ENCODE data around the gene OBP2A. TPM values are rescaled to one million over a fixed set of nuclear protein-coding genes. Genes with fewer than 3 reads are reported as not detected.

OBP2A gene
- total and polyA plus RNA-seq, 2 donors (not counting 3 experiments of a cell fraction or from before 2014, with no cell fraction given), result not detected

- no peak for TF ChIP-seq MYC (IDR thresholded peaks at IDR 0.05; ENCODE audit: low read depth, low read length)
- TF ChIP-seq GATA2 (IDR thresholded peaks at IDR 0.05; ENCODE audit: insufficient read depth, insufficient read length, low read depth, low read length), result no peak
- no peak for TF ChIP-seq EZH2 (IDR thresholded peaks at IDR 0.05; ENCODE audit: borderline replicate concordance, low read depth, low read length, severe bottlenecking)
- TF ChIP-seq POLR2A (IDR thresholded peaks at IDR 0.05; ENCODE audit: low read depth, low read length), result no peak
- no peak for TF ChIP-seq JUN (IDR thresholded peaks at IDR 0.05; ENCODE audit: borderline replicate concordance, insufficient read depth, insufficient read length, low read depth)
- TF ChIP-seq POLR2AphosphoS5 (IDR thresholded peaks at IDR 0.05; ENCODE audit: insufficient read depth, low read depth, low read length), result no peak
- no peak for TF ChIP-seq MAX (IDR thresholded peaks at IDR 0.05; ENCODE audit: insufficient read depth, insufficient read length)
- Histone ChIP-seq H2AFZ (ENCODE audit: low read depth, low read length) (no peak overlapping the region), H3K4me3 (replicated peaks in 1 of 3; ENCODE audit: insufficient read depth in 1 of 3, low read depth in 1 of 3, low read length in 3 of 3) (no peak overlapping the region), H3K79me2 (ENCODE audit: control insufficient read depth, insufficient read depth, low read length) (no peaks in the 10 kb centered on the region), H3K27ac (ENCODE audit: insufficient read depth, low read depth, low read length) (no peak overlapping the region), H3K4me1 (ENCODE audit: control insufficient read depth, extremely low read depth, insufficient read depth, low read length) (peaks cover 4% of the 10 kb centered on the region), H3K9me1 (replicated peaks; ENCODE audit: control insufficient read depth, extremely low read depth, insufficient read depth, low read length) (no peaks in the 10 kb centered on the region), H3K9me3 (replicated peaks; ENCODE audit: control insufficient read depth, insufficient read depth, low read length) (no peaks in the 10 kb centered on the region), H3K9ac (replicated peaks; ENCODE audit: extremely low read depth, insufficient read depth, low read length) (no peak overlapping the region), H3K4me2 (ENCODE audit: insufficient read depth, low read length) (no peak overlapping the region), H4K20me1 (replicated peaks; ENCODE audit: control insufficient read depth, extremely low read depth, insufficient read depth, low read length) (no peaks in the 10 kb centered on the region), H3K36me3 (ENCODE audit: control insufficient read depth in 2 of 2, extremely low read depth in 1 of 2, insufficient read depth in 2 of 2, low read length in 2 of 2) (peaks cover 0 to 9% of the 10 kb centered on the region in 2 experiments), H3K27me3 (ENCODE audit: control insufficient read depth in 2 of 2, insufficient read depth in 2 of 2, low read length in 2 of 2) (no peaks in the 10 kb centered on the region)
- CTCF ChIA-PET, result no interaction called here
- DNase-seq (ENCODE audit: low read depth, low spot score), result no peak
- dilution Hi-C loops (cut with MboI; ENCODE audit: extremely low pct_ligation_motif_present, low sequenced_read_pairs) (no loop called here), intact Hi-C loops (cut with micrococcal nuclease) (no loop called here)
- POLR2A ChIA-PET, result no interaction called here
- no TSS peak for BruUV-seq (replicated peaks)
- FAIRE-seq, result no peak
Observed at GRCh38 chr9:135509458-135509857, 36.5 kb upstream of the OBP2A start.

DNA sequence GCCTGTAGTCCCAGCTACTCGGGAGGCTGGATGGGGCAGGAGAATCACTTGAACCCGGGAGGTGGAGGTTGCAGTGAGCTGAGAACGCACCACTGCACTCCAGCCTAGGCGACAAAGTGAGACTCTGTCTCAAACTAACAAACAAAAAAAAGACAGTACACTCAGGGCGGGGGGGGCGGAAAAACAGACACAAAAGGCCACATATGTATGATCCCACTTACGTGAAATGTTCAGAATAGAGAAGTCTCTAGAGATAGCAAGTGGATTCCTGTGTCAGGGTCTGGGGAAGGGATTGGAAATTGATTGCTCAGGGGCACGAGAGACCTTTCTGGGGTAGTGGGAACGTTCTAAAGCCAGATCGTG, 33.7 kb upstream of the OBP2A start:
- H3K9me3 ChIP-seq (replicated peaks; ENCODE audit: control insufficient read depth, insufficient read depth, low read length), result no peaks in the 10 kb centered on the region
- no peak overlapping the region for H3K4me3 ChIP-seq (replicated peaks in 1 of 3; ENCODE audit: insufficient read depth in 1 of 3, low read depth in 1 of 3, low read length in 3 of 3)
- CTCF ChIA-PET, result interaction anchor here (1.0 kb wide), 1 partner anchor 8 kb away, joined by 5 read pairs; no protein-coding TSS in a partner anchor
- POLR2A ChIA-PET, result no interaction called here
- no peak overlapping the region for H2AFZ ChIP-seq (ENCODE audit: low read depth, low read length)
- H3K27me3 ChIP-seq (ENCODE audit: control insufficient read depth in 2 of 2, insufficient read depth in 2 of 2, low read length in 2 of 2), result no peaks in the 10 kb centered on the region
- H3K9me1 ChIP-seq (replicated peaks; ENCODE audit: control insufficient read depth, extremely low read depth, insufficient read depth, low read length), result no peaks in the 10 kb centered on the region
- TF ChIP-seq POLR2AphosphoS5 (IDR thresholded peaks at IDR 0.05; ENCODE audit: insufficient read depth, low read depth, low read length), result no peak
- dilution Hi-C loops (cut with MboI; ENCODE audit: extremely low pct_ligation_motif_present, low sequenced_read_pairs) (no loop called here), intact Hi-C loops (cut with micrococcal nuclease) (no loop called here)
- no peak for FAIRE-seq
- no peaks in the 10 kb centered on the region for H4K20me1 ChIP-seq (replicated peaks; ENCODE audit: control insufficient read depth, extremely low read depth, insufficient read depth, low read length)
- no peaks in the 10 kb centered on the region for H3K36me3 ChIP-seq (ENCODE audit: control insufficient read depth in 2 of 2, extremely low read depth in 1 of 2, insufficient read depth in 2 of 2, low read length in 2 of 2)
- no peak for DNase-seq (ENCODE audit: low read depth, low spot score)
- H3K4me2 ChIP-seq (ENCODE audit: insufficient read depth, low read length), result no peak overlapping the region
- H3K9ac ChIP-seq (replicated peaks; ENCODE audit: extremely low read depth, insufficient read depth, low read length), result no peak overlapping the region
- H3K27ac ChIP-seq (ENCODE audit: insufficient read depth, low read depth, low read length), result no peak overlapping the region
- BruUV-seq (replicated peaks), result no TSS peak
- H3K79me2 ChIP-seq (ENCODE audit: control insufficient read depth, insufficient read depth, low read length), result no peaks in the 10 kb centered on the region
- H3K4me1 ChIP-seq (ENCODE audit: control insufficient read depth, extremely low read depth, insufficient read depth, low read length), result peaks cover 13% of the 10 kb centered on the region
